Activated naive CD8-positive, alpha-beta T cell treated with anti-CD3 and anti-CD28 coated beads for 36 hours (primary cell): ENCODE measurements around the gene PSMA7. TPM values are rescaled to one million over a fixed set of nuclear protein-coding genes. Genes with fewer than 3 reads are reported as not detected.
A peak's percentile ranks its signal among the peaks of the same experiment; 100 is the strongest.

Source experiments
- DNase-seq: peaks from one replicate; pipeline ENCODE4 v3.0.0; 2021
- H3K27ac Mint-ChIP-seq: one replicate; pipeline ENCODE4 v1.8.0; 2022; ENCODE audit warnings: mild to moderate bottlenecking, moderate library complexity, mixed read lengths
- H3K27me3 Mint-ChIP-seq: one replicate; pipeline ENCODE4 v1.8.0; 2022; ENCODE audit warnings: mild to moderate bottlenecking, mixed read lengths
- H3K36me3 Mint-ChIP-seq: one replicate; pipeline ENCODE4 v1.8.0; 2021; ENCODE audit warnings: mild to moderate bottlenecking, mixed read lengths
- H3K4me1 Mint-ChIP-seq: one replicate; pipeline ENCODE4 v1.8.0; 2021; ENCODE audit warnings: mixed read lengths
- H3K4me3 Mint-ChIP-seq: one replicate; pipeline ENCODE4 v1.8.0; 2022; ENCODE audit warnings: mild to moderate bottlenecking, moderate library complexity, mixed read lengths
- H3K9me3 Mint-ChIP-seq: one replicate; pipeline ENCODE4 v1.8.0; 2022; ENCODE audit warnings: mixed read lengths
- total RNA-seq, 2 experiments: library from RNA; stranded (reverse); gene quantifications; one replicate each; pipeline ENCODE4 v1.2.3, GENCODE V29; 2021

The PSMA7 gene
- 100 to 1,000 TPM; 362 to 367 TPM for total RNA-seq

- Mint-ChIP-seq H3K27ac (peak within 1 kb of the TSS; percentile 93), H3K9me3 (no peaks in the 10 kb centered on the region), H3K4me1 (peaks cover 49% of the 10 kb centered on the region), H3K27me3 (no peaks in the 10 kb centered on the region), H3K36me3 (peaks cover 29% of the 10 kb centered on the region), H3K4me3 (peak within 1 kb of the TSS; percentile 92)
- DNase-seq, result peak; percentile 93
These were observed at the start of gene PSMA7, which contains the start of gene SS18L1 for GRCh38 chr20:62143081-62143956. PSMA7 (minus strand) TSS chr20:62143394; CDS start chr20:62143303, 91 bp downstream. SS18L1 (plus strand) TSS chr20:62143769; CDS start chr20:62143821, 52 bp downstream.

- peaks cover 7% of the 10 kb centered on the region for H3K4me1 Mint-ChIP-seq
- peaks cover 15% of the 10 kb centered on the region for H3K36me3 Mint-ChIP-seq
- H3K27ac Mint-ChIP-seq, result no peak overlapping the region
- no peaks in the 10 kb centered on the region for H3K9me3 Mint-ChIP-seq
- H3K27me3 Mint-ChIP-seq, result no peaks in the 10 kb centered on the region
- DNase-seq, result no peak
- H3K4me3 Mint-ChIP-seq, result no peak overlapping the region
These were observed 49.4 kb upstream of the PSMA7 start for GRCh38 chr20:62192635-62193034.

- no peak overlapping the region for H3K4me3 Mint-ChIP-seq
- H3K4me1 Mint-ChIP-seq, result peaks cover 9% of the 10 kb centered on the region
- H3K36me3 Mint-ChIP-seq, result peaks cover 15% of the 10 kb centered on the region
- DNase-seq, result no peak
- no peaks in the 10 kb centered on the region for H3K27me3 Mint-ChIP-seq
- no peak overlapping the region for H3K27ac Mint-ChIP-seq
- no peaks in the 10 kb centered on the region for H3K9me3 Mint-ChIP-seq
These were observed 48.8 kb upstream of the PSMA7 start for GRCh38 chr20:62191781-62192559.

GRCh38 chr20:62190639-62191411 is 47.6 kb upstream of the PSMA7 start:
- Mint-ChIP-seq H3K36me3 (peaks cover 14% of the 10 kb centered on the region), H3K27me3 (no peaks in the 10 kb centered on the region), H3K4me3 (no peak overlapping the region), H3K27ac (no peak overlapping the region), H3K4me1 (peaks cover 16% of the 10 kb centered on the region), H3K9me3 (no peaks in the 10 kb centered on the region)
- DNase-seq, result no peak

- DNase-seq, result no peak
- no peaks in the 10 kb centered on the region for H3K27me3 Mint-ChIP-seq
- no peak overlapping the region for H3K4me3 Mint-ChIP-seq
- H3K9me3 Mint-ChIP-seq, result no peaks in the 10 kb centered on the region
- H3K27ac Mint-ChIP-seq, result no peak overlapping the region
- peaks cover 15% of the 10 kb centered on the region for H3K36me3 Mint-ChIP-seq
- H3K4me1 Mint-ChIP-seq, result peaks cover 26% of the 10 kb centered on the region
These were observed 44.0 kb upstream of the PSMA7 start for GRCh38 chr20:62186887-62187866.

GRCh38 chr20:62186096-62186426 is 42.9 kb upstream of the PSMA7 start:
- Mint-ChIP-seq H3K27me3 (no peaks in the 10 kb centered on the region), H3K4me1 (peaks cover 32% of the 10 kb centered on the region), H3K4me3 (no peak overlapping the region), H3K36me3 (peaks cover 22% of the 10 kb centered on the region), H3K9me3 (no peaks in the 10 kb centered on the region), H3K27ac (no peak overlapping the region)
- DNase-seq, result no peak

GRCh38 chr20:62183426-62184142 is 40.4 kb upstream of the PSMA7 start:
- Mint-ChIP-seq H3K4me3 (peak overlapping the region; percentile 94), H3K4me1 (peaks cover 30% of the 10 kb centered on the region), H3K27me3 (no peaks in the 10 kb centered on the region), H3K9me3 (no peaks in the 10 kb centered on the region), H3K36me3 (peaks cover 18% of the 10 kb centered on the region), H3K27ac (peak overlapping the region; percentile 85)
- no peak for DNase-seq

- peak within 1 kb of the TSS; percentile 94 for H3K4me3 Mint-ChIP-seq
- DNase-seq, result peak; percentile 94
- no peaks in the 10 kb centered on the region for H3K27me3 Mint-ChIP-seq
- H3K4me1 Mint-ChIP-seq, result peaks cover 30% of the 10 kb centered on the region
- peak within 1 kb of the TSS; percentile 90 for H3K27ac Mint-ChIP-seq
- H3K36me3 Mint-ChIP-seq, result peaks cover 18% of the 10 kb centered on the region
- no peaks in the 10 kb centered on the region for H3K9me3 Mint-ChIP-seq
These were observed 39.6 kb upstream of the PSMA7 start, which contains the start of gene MTG2 for GRCh38 chr20:62182469-62183425. MTG2 (plus strand) TSS chr20:62183028; CDS start chr20:62193421, 10,393 bp downstream.

GRCh38 chr20:62181808-62182207 is 38.6 kb upstream of the PSMA7 start:
- H3K36me3 Mint-ChIP-seq, result peaks cover 18% of the 10 kb centered on the region
- no peaks in the 10 kb centered on the region for H3K9me3 Mint-ChIP-seq
- peaks cover 27% of the 10 kb centered on the region for H3K4me1 Mint-ChIP-seq
- H3K27ac Mint-ChIP-seq, result peak overlapping the region; percentile 90
- DNase-seq, result no peak
- H3K4me3 Mint-ChIP-seq, result peak overlapping the region; percentile 94
- H3K27me3 Mint-ChIP-seq, result no peaks in the 10 kb centered on the region

GRCh38 chr20:62179162-62179504 is 35.9 kb upstream of the PSMA7 start:
- H3K36me3 Mint-ChIP-seq, result peaks cover 20% of the 10 kb centered on the region
- peaks cover 13% of the 10 kb centered on the region for H3K4me1 Mint-ChIP-seq
- no peak for DNase-seq
- H3K27me3 Mint-ChIP-seq, result no peaks in the 10 kb centered on the region
- no peaks in the 10 kb centered on the region for H3K9me3 Mint-ChIP-seq
- no peak overlapping the region for H3K4me3 Mint-ChIP-seq
- H3K27ac Mint-ChIP-seq, result no peak overlapping the region

- Mint-ChIP-seq H3K9me3 (no peaks in the 10 kb centered on the region), H3K27ac (no peak overlapping the region), H3K36me3 (peaks cover 19% of the 10 kb centered on the region), H3K4me3 (no peak overlapping the region), H3K27me3 (no peaks in the 10 kb centered on the region), H3K4me1 (peaks cover 7% of the 10 kb centered on the region)
- DNase-seq, result no peak
These were observed 35.3 kb upstream of the PSMA7 start for GRCh38 chr20:62178316-62179161.

GRCh38 chr20:62177307-62177706 is 34.1 kb upstream of the PSMA7 start:
- Mint-ChIP-seq H3K27me3 (no peaks in the 10 kb centered on the region), H3K4me3 (no peak overlapping the region), H3K27ac (no peak overlapping the region), H3K36me3 (peaks cover 16% of the 10 kb centered on the region), H3K4me1 (peaks cover 6% of the 10 kb centered on the region), H3K9me3 (no peaks in the 10 kb centered on the region)
- no peak for DNase-seq
